Measurements from ENCODE around the gene MAP3K2.

Gene MAP3K2

DNA sequence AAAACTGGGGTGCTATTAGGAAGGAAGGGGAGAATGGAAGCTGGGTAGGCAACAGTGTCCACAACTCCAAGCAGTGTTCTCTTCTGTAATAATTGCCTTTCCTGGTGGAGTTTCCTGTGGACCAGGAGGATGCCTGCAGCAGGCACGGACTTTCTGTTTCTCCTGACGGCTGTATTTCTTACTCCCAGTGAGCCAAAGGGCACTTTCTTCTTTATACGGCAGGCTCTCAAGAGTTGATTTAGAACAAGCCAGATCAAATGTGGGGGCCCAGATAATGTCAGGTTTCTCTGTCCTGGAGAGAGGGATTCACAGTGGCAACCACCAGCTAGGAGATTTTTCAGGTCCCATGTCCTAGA lies 17.5 kb upstream of the MAP3K2 start:
- no peak for DNase-seq

DNA sequence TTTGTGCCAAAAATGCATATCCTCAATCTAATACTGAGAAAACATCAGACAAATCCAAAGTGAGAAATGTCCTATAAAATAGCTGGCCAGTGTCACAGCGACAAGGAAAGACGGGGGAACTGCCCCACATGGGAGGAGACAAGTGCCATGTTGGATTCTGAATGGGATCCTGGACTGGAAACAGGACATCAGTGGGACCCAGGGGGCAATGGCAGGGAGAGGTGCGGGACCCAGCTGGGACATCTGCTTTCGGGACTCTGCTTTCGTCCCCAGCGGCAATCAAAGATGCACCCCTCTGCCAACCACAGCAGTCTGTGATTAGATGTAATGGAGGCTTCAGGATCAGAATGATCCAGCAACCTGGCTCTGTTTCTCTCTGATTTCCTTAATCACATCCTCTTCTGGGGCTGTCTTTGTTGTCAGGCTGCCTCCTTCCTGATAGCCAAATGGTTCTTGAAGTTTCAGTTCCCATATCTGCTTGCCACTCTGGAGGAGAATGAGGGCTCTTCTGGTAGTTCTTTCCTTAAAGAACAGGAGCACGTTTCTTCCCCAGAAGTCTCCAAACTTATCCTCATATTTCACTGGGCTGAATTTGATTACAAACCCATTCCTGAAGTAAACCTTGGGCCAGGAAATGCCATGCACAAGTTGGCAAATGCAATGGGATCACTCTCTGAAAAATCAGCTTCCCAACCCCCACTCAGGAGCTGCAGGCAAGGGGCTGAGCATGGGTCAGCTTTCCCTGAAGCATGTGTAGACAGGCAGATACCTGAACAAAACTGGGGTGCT lies 16.9 kb upstream of the MAP3K2 start:
- DNase-seq = no peak

DNA sequence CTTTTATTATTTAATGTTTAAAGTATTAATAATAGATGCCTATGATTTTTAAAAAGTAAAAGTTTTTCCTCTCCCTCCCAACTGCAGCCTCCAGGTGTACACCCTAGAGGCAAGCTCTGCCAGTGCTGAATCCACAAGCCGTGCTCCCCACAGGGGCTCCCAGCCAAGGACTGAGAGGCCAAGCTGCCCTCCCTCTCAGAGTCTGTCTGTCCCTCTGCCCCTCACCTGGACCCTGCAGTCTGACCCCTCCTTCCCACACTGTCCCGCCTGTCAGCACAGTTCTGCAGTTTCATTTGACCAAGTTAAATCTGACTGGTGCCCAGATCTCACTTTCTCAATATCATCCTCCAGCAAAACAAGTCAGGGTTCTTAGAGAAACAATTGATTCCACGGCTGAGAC lies 15.7 kb upstream of the MAP3K2 start:
- no peak for DNase-seq

DNA sequence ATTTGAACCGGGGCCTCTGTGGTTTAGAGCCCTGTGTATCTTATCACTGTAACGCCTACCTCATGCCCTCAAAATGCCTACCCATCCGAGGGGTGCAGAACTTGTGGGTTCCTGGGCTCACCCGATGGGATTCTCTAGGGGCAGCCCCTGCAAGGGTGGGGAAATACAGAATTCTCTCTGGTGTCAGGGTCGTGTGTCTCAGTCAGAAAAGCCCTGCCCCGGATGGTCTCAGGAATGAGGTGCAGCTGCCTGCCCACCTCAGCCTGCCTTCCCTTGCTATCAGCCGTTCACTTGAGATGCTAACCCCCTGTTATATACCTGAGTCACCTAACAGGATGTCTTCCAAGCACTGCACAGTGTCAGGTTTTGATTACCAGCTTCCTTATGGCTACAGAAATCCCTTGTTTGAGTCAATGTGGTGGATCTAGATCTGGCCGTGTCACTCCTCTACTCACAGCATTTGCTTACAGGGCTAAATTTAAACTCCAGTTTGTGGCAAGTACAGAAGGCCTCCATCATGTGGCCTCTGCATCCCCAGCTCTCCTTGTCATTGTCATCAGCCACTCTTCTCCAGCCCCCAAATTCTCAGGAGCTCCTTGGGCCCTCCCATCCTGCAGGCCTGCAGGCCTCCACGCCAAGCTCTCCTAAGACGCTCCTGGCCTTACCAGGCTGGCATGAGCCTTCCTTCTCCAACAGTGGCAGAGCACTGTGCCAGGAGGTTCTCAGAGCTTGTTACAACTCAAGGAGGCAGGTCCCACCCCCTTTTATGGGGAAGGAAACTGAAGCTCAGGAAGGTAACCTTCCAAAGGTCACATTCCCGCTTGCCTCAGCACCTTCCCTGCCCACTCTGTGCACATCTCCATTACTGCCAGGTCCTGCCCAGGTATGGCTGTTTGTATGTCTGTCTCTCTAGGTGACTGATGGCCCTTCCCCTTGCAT lies 14.3 kb upstream of the MAP3K2 start:
- no peak for DNase-seq

DNA sequence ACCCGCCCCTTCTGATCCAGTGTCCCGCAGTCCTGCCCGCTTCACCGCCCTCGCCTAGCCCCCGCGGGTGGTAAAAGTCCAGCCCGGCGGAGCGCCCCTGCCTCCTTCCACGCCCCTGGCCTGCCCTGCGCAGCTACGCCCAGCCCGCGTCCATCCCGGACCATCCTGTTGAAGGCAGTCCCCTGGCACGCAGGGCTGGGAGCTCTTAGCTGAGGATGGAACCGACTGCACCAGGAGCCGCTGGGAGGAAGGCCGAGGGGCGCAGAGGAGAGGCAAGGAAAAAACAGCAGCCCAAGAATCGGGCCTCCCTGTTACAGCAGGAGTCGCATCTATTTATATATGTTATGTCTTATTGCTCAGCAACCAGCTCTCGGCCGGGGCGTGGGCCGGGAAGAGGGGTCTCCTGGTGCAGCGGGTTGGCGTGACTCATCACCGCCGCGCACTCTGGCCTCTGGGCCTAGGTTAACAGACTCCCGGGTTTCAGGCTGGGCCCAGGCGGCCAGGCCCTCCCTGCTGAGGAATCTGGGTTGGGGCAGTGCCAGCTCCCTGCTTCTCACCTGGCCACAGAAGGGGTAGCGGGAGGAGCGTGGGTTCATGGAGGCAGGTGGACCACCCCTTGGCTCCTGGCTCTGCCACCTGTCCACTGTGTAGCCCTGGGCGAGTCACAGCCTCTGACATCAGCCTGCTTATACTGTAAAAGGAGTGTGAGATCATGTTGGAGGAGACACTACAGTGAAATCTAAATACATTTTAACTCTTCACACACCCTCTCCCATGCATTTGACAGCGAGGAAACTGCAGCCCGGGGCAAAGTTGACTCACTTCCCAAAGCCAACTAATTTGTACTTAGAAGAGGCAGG lies 13.4 kb upstream of the MAP3K2 start:
- no peak for DNase-seq

DNA sequence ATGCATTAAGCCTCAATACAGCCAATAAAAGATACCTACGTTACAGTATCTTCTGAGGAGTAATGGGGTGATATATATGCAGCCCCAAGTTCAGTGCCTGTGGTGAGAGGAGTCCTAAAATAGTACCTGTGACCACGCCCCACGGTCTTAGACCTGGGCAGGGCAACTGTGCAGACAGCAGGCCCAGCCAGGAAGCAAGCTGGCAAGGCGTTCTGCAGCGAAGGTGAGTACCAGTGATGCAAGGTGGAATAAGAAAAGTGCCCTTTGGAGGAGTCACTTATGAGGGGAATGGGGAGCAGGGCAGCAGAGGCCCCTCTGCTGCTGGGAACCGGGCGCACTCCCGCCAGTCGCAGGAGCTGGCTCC lies 12.7 kb upstream of the MAP3K2 start:
- DNase-seq = no peak

DNA sequence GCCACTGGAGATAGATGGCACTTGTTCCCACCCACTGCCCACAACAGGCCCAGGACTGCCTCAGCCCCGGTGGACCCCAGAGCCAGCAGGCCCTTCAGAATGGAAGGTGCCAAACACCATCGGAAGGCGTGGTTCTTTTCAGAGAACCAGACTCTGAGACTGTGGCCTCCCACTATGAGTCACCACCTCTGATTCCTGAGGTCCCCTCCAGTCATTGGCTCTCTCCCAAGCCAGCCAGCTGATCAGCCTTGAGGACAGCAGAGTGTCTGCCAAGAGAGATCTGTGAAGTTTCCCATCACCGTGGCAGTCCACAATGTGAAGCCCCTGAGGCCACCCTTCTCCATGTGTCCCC lies 10.4 kb upstream of the MAP3K2 start:
- no peak for DNase-seq

DNA sequence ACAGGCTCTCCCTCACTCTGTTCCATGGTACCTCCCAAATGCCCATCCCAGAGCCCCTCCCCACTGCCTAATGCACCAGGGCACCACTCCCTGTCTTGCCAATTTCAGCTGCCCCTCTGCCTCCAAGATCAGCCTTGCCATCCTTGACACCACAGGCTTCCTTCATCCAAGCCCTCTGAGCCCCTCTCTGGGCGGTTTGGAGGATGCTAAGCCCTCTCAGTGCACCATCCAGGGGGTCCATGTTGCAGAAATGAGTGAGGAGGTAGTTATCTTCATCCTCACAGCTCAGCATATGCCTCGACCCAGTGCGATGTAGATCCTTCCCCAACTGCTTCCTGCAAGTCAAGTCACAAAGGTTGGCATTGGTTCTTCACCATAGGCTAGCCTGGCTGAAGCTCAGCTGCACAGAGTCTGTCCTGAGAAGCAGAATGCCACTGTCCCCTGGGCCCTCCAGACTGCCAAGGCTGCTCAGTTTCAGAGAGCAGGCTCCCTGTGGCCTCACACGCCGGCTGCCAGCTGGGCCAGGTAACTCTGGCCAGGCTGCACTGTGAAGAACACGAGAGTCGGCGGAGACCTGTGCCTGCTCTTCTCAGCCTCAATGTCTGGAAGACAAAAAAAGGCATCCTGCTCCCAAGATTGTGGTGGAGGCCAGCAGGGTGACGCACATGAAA lies 9.9 kb upstream of the MAP3K2 start:
- no peak for DNase-seq

DNA sequence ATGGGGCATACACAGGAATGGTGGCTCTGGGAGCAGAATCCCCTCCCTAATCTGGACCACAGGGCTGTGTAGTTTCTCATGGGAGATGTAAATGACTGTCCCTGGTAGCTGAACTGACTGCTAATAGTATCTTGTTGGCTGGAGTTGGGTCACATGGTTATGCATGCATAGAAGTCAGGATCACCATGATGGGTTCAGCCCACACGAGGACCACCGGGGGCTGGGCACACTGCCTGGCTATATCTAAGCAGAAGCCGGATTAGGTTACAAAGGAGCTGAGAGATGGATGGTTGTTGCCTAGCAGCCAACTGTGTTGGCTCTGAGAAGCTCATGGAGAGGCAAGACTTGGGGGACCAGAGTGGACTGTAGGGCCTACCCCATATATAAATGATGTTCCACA lies 6.7 kb upstream of the MAP3K2 start:
- no peak for DNase-seq

DNA sequence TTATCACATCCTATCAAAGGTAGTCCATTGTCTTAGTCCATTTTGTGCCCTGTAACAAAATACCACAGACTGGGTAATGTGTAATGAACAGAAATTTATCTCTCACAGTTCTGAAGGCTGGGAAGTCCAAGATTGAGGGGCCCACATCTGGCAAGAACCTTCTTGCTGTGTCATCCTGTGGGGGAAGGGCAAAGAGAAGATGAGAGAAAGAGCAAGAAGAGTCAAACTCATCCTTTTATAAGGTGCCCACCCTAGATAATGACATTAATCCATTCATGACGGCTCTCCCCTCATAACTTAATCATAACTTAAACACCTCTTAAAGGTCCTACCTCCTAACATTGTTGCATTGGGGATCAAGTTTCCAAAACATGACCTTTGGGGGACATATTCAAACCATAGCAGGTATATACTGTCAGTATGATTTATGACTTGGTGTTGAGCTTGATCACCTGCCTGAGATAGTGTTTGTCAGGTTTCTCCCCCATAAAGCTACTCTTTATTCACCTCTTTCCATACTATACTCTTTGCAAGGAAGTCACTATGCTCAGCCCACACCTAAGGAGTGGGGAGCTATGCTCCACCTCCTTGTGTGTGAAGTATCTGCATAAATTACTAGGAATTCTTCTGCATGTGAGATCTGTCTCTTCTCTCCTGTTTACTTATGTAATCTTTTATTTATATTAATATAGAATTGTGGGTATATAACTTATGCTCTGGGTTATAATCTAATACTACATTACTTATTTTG lies 5.2 kb upstream of the MAP3K2 start:
- DNase-seq = no peak

DNA sequence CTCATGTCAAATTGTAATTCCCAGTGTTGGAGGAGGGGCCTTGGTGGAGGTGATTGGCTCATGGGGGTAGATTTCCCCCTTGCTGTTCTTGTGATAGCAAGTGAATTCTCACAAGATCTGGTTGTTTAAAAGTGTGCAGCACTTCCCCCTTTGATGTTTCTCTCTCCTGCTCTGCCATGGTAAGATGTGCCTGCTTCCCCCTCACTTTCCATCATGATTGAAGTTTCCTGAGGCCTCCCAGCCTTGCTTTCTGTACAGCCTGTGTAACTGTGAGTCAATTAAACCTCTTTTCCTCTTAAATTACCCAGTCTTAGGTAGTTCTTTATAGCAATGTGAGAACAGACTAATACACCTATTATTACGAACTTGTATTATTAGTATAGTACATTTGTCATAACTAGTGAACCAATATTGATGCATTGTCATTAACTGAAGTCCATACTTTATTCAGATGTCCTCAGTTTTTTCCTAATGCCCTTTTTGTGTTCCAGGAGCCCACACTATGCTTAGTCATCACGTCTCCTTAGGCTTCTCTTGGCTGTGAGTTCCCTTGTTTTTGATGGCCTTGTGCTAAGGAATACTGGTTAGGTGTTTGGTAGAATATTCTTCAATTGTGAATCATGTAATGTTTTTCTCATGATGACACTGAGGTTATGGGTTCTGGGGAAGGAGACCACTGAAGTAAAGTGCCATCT lies 4.5 kb upstream of the MAP3K2 start:
- DNase-seq = no peak

DNA sequence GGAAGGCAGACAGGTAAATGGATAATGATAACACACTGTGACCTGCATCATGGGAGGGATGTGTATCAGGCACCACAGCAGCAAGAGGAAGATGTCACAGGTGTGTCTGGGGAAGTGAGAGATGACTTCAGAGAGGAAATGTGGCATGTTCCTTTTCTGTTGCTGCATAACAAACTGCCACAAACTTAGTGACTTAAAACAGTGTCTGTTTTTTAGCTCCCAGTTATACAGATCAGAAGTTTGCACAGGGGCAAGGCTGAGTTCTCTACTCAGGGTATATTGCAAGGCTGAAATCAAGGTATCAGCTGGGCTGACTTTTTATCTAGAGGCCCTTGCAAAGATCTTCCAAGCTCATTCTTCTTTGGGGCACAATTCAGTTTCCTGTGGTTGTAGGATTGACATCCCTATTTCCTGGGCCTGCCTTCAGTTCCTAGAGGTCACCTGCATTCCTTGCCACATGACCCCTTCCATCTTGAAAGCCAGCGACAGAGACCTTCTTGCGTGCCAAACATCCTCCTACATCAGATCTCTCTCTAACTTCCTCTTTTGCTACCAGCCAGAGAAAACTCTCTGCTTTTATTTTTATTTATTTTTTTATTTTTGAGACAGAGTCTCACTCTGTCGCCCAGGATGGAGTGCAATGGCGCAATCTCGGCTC lies 2.1 kb upstream of the MAP3K2 start:
- DNase-seq = no peak

DNA sequence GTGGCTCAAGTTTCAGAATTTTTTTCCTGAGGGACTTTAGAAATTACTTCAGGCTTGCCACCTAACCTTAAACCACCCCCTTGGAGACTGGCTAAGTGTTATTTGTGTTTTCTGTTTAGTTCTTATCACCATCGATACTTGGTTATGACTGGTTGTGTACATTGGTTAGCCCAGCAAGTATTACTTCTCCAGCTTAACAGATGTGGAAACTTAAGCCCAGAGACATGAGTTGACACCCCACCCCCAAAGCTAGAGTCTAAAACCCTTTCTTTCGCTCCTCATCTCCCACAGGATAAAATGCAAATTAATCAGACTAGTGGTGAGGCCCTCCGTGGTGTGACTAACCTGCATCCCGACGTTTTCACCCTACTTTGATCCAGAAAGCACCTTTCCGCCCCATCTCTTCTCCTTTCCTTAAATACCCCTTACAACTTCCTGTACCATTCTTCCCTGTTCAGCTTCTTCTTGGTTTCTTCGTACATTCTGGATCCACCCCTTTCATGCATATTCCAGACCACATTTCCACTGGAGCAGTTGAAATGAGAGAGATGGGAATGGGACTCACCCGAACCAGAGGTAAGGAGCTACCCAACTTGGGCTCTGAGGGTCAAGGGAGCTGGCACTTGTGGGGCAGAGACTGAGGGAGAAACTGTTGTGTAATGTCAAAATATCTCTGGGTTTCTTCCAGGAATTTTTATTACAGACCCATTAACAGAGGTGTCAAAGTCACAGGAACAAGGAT lies 819 bp upstream of the MAP3K2 start:
- DNase-seq = no peak

DNA sequence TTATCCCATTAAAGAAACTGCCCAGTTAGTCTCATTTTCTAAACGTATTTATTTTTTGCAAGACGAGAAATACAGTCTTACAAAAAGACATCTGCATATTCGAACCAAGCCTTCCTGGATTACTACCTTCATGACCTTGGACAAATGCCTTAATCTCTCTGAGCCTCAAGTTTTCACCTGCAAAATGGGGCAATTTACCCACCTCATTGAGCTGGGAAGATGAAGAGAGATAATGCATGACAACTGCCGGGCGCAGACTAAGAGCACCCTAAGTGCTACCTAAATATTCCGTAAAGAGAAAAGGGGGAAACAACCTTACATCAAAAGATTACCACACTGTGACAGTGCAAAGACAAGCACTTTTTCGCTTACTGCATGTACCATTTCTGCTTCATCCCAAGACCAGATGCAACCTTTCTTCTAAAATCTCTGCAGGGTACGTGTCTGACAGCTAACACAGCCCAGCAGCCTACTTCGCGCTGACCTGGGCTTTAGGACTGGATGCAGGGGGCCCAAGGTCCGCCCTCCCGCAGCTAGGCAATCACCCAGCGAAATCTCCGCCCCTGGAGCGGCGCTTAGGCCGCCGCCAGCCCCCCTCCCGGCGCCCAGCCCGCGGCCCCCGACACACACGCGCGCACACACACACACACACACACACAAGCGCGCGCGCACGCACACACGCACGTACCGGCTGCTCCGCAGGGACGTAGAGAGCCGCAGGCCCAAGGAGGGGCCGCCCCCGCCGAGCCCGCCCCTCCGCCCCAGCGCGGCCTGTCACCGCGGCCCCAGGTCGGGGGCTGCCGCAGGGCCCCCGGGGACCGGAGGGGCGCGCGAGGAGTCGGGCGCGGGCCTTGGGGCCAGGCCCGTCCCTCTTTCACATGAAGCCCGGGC lies 766 bp downstream of the MAP3K2 start:
- DNase-seq = peak; percentile 80

DNA sequence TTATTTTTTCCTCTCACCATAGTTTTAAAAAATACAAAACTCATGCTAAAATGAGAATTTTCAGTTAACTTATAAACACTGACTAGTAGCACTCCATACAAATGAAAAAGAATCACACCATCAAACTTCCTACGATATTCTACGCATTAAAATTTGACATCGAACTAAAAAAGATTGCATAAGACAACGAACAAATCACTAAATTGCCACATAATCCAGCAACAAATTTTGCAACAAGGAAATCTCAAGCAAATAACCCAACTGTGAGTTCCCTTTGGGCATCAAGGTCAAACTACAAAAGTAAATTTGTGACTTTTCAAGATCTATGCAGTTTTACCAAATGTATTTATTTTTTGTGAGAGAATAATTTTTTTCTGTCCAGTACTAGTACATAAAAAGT lies 1.5 kb downstream of the MAP3K2 start:
- no peak for DNase-seq

DNA sequence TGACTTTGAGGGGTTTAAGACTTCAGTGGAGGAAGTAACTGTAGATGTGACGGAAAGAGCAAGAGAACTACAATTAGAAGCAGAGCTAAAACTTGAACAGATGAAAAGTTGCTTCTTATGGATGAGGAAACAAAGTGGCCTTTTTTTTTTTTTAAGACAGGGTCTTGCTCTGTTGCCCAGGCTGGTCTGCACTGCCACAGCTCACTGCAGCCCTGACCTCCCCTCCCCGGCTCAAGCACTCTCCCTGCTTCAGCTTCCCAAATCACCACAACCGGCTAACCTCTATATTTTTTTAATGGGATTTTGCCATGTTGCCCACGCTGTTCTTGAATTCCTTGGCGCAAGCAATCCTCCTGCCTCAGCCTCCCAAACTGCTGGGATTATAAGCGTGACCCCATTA lies 3.2 kb downstream of the MAP3K2 start:
- DNase-seq = no peak

DNA sequence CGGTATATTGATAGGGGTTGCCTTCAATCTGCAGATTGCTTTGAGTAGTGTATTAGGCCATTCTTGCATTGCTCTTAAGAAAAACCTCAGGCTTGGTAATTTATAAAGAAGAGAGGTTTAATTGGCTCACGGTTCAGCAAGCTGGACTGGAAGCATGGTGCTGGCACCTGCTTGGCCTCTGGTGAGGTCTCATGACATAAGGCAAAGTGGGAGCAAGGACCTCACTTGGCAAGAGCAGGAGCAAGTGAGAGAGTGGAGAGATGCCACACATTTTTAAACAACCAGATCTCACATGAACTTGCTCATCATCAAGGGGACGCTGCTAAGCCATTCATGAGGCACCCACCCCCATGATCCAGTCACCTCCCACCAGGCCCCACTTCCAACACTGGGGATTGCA lies 4.9 kb downstream of the MAP3K2 start:
- DNase-seq = no peak

DNA sequence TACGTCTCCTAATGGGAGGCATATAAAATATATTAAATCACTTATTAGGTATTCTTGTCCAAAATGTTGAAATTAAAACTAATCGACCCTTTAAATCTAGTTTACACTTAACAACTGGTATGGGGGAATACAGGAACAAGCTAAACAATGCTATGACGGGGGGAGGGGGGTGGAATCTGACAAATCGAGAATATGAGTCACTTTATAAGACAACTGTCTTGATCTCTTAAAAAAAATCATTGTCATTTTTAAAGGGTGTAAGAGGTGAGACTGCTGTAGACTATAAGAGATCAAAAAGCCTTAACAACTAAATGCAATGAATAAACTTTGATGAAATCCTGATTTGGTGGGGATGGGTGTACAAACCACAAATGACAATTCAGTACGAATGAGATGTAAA lies 6.0 kb downstream of the MAP3K2 start:
- DNase-seq = no peak

DNA sequence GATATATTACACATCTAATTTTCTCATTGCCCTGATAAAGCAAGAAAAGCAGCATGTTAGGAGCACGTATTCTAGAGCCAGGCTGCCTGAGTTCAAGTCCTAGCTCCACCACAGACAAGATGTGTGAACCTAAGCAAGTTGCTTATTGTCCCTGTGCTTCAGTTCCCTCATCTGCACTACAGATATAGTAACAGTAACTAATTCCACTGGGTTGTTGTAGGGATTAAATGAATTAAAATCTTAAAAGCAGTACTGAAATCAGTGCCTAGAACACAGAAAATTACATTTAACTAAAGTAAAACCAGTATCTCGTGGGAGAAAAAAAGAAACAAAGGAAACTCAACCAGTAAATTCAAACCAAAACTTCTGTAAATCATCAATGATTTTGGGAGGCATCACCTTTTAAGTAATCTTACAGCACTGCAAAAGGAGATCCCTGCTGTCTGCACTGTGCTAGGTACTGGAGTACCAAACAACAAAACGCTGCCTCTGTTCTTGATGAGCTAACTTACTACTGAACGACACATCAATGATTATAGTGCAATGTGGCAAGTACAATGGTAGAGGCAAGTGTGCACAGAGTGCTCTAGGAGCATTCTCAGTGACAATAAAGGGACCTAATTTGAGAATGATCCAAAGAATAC lies 7.9 kb downstream of the MAP3K2 start:
- no peak for DNase-seq

All from NCI-H510A (cell line).